ENCODE data around the gene PDLIM5.
"Not testable (repeated sequence)": the region's sequence is repeated elsewhere in the genome, so short reads cannot be mapped to it uniquely, and the experiment has no call there.

The PDLIM5 gene

GRCh38 chr4:94653095-94653649 is 201.4 kb downstream of the PDLIM5 start:
- no peak for DNase-seq (ENCODE audit: low read depth, low spot score)

- no peak for DNase-seq (ENCODE audit: low read depth, low spot score)
Measured at GRCh38 chr4:94653984-94654609, 202.4 kb downstream of the PDLIM5 start.

- no peak for DNase-seq (ENCODE audit: low read depth, low spot score)
Measured at GRCh38 chr4:94654714-94655113, 203.0 kb downstream of the PDLIM5 start.

- no peak for DNase-seq (ENCODE audit: low read depth, low spot score)
Measured at GRCh38 chr4:94660614-94661013, 208.9 kb downstream of the PDLIM5 start.

GRCh38 chr4:94665021-94665420 is 213.3 kb downstream of the PDLIM5 start:
- not testable (repeated sequence) for DNase-seq (ENCODE audit: low read depth, low spot score)

- DNase-seq (ENCODE audit: low read depth, low spot score): peak; percentile 22
Measured at GRCh38 chr4:94665500-94666404, 214.0 kb downstream of the PDLIM5 start.

- no peak for DNase-seq (ENCODE audit: low read depth, low spot score)
Measured at GRCh38 chr4:94668724-94669123, 217.0 kb downstream of the PDLIM5 start.

GRCh38 chr4:94669672-94670664 is 218.2 kb downstream of the PDLIM5 start:
- no peak for DNase-seq (ENCODE audit: low read depth, low spot score)

GRCh38 chr4:94671113-94671512 is 219.4 kb downstream of the PDLIM5 start:
- no peak for DNase-seq (ENCODE audit: low read depth, low spot score)

GRCh38 chr4:94673961-94674360 is 222.2 kb downstream of the PDLIM5 start:
- no peak for DNase-seq (ENCODE audit: low read depth, low spot score)

GRCh38 chr4:94676970-94677369 is 225.2 kb downstream of the PDLIM5 start:
- DNase-seq (ENCODE audit: low read depth, low spot score): peak; percentile 31

- no peak for DNase-seq (ENCODE audit: low read depth, low spot score)
Measured at GRCh38 chr4:94678896-94679295, 227.2 kb downstream of the PDLIM5 start.

- DNase-seq (ENCODE audit: low read depth, low spot score): no peak
Measured at GRCh38 chr4:94680176-94680862, 228.6 kb downstream of the PDLIM5 start.

GRCh38 chr4:94686086-94686485 is 234.3 kb downstream of the PDLIM5 start:
- DNase-seq (ENCODE audit: low read depth, low spot score): no peak

GRCh38 chr4:94689155-94689860 is 237.6 kb downstream of the PDLIM5 start:
- DNase-seq (ENCODE audit: low read depth, low spot score): no peak

- no peak for DNase-seq (ENCODE audit: low read depth, low spot score)
Measured at GRCh38 chr4:94690851-94691254, 239.1 kb downstream of the PDLIM5 start.

- DNase-seq (ENCODE audit: low read depth, low spot score): no peak
Measured at GRCh38 chr4:94691552-94691951, 239.8 kb downstream of the PDLIM5 start.

GRCh38 chr4:94695384-94695783 is 243.6 kb downstream of the PDLIM5 start:
- no peak for DNase-seq (ENCODE audit: low read depth, low spot score)

- no peak for DNase-seq (ENCODE audit: low read depth, low spot score)
Measured at GRCh38 chr4:94698187-94698586, 246.4 kb downstream of the PDLIM5 start.

GRCh38 chr4:94700298-94700697 is 248.6 kb downstream of the PDLIM5 start:
- DNase-seq (ENCODE audit: low read depth, low spot score): no peak
